ENCODE data around the gene TNFAIP3.

The TNFAIP3 gene

DNA sequence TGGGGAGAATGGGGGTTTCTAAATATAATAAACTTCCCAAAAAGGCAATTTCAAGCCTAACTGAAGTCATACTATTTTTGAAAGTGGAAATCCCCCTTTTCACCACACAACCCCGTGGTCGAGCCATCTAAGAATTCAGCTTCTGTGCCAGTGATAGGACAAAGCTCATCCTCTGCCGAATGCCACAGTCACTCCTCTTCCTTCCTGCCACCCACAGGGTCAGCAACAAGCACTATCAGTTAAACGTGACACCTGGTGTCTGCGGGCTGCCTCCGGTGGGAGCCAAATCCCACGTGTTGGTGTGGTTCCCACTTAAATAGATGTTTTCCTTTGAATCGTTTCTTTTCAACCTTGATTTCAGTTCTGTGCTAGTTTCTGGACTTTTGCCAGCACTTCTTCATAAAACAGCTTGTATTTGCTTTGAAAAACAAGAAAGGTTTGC lies 60.7 kb downstream of the TNFAIP3 start:
- peak; percentile 81 to 84 for DNase-seq

DNA sequence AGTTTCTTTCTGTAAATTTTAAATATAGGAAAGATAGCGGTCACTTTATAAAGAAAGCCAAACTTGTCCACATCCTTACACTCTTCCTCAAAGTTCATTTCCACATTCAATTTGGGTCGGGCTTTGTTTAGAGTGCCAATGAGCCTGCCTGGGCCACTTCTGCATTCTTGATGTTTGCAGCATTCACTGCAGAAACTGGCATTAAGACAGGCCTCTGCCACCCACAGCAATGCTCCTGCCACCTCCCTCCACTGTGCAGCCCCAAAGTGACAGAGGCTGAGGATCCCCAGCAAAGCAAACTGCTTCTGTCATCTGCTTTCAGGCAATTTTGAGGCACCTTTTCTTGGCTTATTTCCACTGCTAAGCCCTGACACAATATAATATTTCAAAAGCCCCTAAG lies 61.2 kb downstream of the TNFAIP3 start:
- DNase-seq, result peak; percentile 88 to 89

- no peak for DNase-seq
Observed at GRCh38 chr6:137931849-137932465, 64.9 kb downstream of the TNFAIP3 start.

Data from AML-193 (cell line).